A549 (cell line): Measurements from ENCODE around the gene PPP1R12B. TPM values are rescaled to one million over a fixed set of nuclear protein-coding genes. Genes with fewer than 3 reads are reported as not detected.

Source experiments
- ATAC-seq, 2 experiments: fragments of 200-7000 bp in 1 of 2; fragments of >200 bp in 1 of 2; cut with Nextera tagmentation in 1 of 2; cut with Tn5 transposase in 1 of 2; 3 replicates each; pipeline versions ENCODE4 v1.8.0 to v1.9.1; 2018 to 2020; ENCODE audit warnings: mild to moderate bottlenecking in 1 of 2, moderate library complexity in 1 of 2
- CTCF ChIA-PET: fragments of 300-600 bp; sonication (Branson Sonifier 250); formaldehyde crosslinking; extraction: SDS; loops from one replicate; lab custom pipeline; 2021; ENCODE audit warnings: antibody characterized with exemption, inconsistent platforms; lab: Yijun Ruan, JAX
- POLR2A ChIA-PET: fragments of 350-600 bp; formaldehyde crosslinking; extraction: SDS; loops from one replicate; lab custom pipeline; 2021; ENCODE audit warnings: antibody characterized with exemption, inconsistent platforms; lab: Yijun Ruan, JAX
- DNase-seq, 2 experiments: peaks; one replicate each; pipeline versions ENCODE4 v3.0.0 to v3.0.0-alpha.2; 2011 to 2016; ENCODE audit warnings: low read depth in 1 of 2, low spot score in 1 of 2
- FAIRE-seq: peaks from 2 replicates; lab custom pipeline; 2011; peaks lifted over from hg19 to GRCh38; lab: Jason Lieb, UNC
- H3K27ac ChIP-seq, 2 experiments: fragments of >200 bp; sonication (Bioruptor Twin); formaldehyde crosslinking; 3 replicates each; pipeline ENCODE4 v1.5.1; 2016 to 2017
- H3K4me1 ChIP-seq: fragments of >200 bp; sonication (Bioruptor Twin); formaldehyde crosslinking; 3 replicates; pipeline ENCODE4 v1.6.1; 2016
- H3K4me2 ChIP-seq: fragments of >200 bp; sonication (Bioruptor Twin); formaldehyde crosslinking; 3 replicates; pipeline ENCODE4 v1.6.1; 2016
- H3K4me3 ChIP-seq: fragments of >200 bp; sonication (Bioruptor Twin); formaldehyde crosslinking; 3 replicates; pipeline ENCODE4 v1.5.1; 2016
- H3K9me3 ChIP-seq: fragments of >200 bp; sonication (Bioruptor Twin); formaldehyde crosslinking; 3 replicates; pipeline ENCODE4 v1.6.1; 2016
- CBX2 ChIP-seq: fragments of 200-600 bp; sonication (generic); IDR thresholded peaks from 2 replicates; pipeline ENCODE4 v1.6.1; 2016; ENCODE audit warnings: low read depth, mild to moderate bottlenecking, borderline replicate concordance
- CBX8 ChIP-seq: fragments of 200-600 bp; sonication (generic); IDR thresholded peaks from 2 replicates; pipeline ENCODE4 v1.6.1; 2016
- CEBPB ChIP-seq, 2 experiments: fragments of >200 bp in 1 of 2; sonication (Bioruptor Twin) in 1 of 2; formaldehyde crosslinking in 1 of 2; IDR thresholded peaks; 2 replicates each; pipeline ENCODE4 v1.6.1; 2012 to 2016
- EP300 ChIP-seq, 2 experiments: fragments of >200 bp; sonication (Bioruptor Twin); formaldehyde crosslinking; IDR thresholded peaks; 2 replicates in 1 of 2; 3 replicates in 1 of 2; pipeline ENCODE4 v1.6.1; 2016 to 2017
- HDAC2 ChIP-seq: fragments of 200-600 bp; sonication (generic); IDR thresholded peaks from 2 replicates; pipeline ENCODE4 v1.6.1; 2016
- HEYL ChIP-seq: fragments of 250-450 bp; sonication (Bioruptor Pico); IDR thresholded peaks from 2 replicates; pipeline ENCODE4 v1.8.0; 2021; ENCODE audit warnings: mild to moderate bottlenecking, moderate library complexity
- HOXA7 ChIP-seq: fragments of 250-450 bp; sonication (Bioruptor Pico); IDR thresholded peaks from 2 replicates; pipeline ENCODE4 v1.5.0; 2020; ENCODE audit warnings: mild to moderate bottlenecking, moderate library complexity
- HOXB13 ChIP-seq: fragments of 250-450 bp; sonication (Bioruptor Pico); IDR thresholded peaks from 2 replicates; pipeline ENCODE4 v1.5.0; 2020; ENCODE audit warnings: low read depth, mild to moderate bottlenecking, moderate library complexity
- HOXB5 ChIP-seq: fragments of 250-450 bp; sonication (Bioruptor Pico); IDR thresholded peaks from 2 replicates; pipeline ENCODE4 v1.5.0; 2020; ENCODE audit warnings: mild to moderate bottlenecking, moderate library complexity
- JUN ChIP-seq, 2 experiments: fragments of >200 bp; sonication (Bioruptor Twin); formaldehyde crosslinking; IDR thresholded peaks; 2 replicates in 1 of 2; 3 replicates in 1 of 2; pipeline ENCODE4 v1.6.1; 2016 to 2017
- KDM1A ChIP-seq: fragments of 200-600 bp; sonication (generic); IDR thresholded peaks from 2 replicates; pipeline ENCODE4 v1.6.1; 2016; ENCODE audit warnings: low read depth, mild to moderate bottlenecking
- MYC ChIP-seq: IDR thresholded peaks from 2 replicates; pipeline ENCODE4 v1.6.1; 2012; ENCODE audit warnings: mild to moderate bottlenecking, inconsistent platforms, low read length, improper control_type of control experiment, borderline replicate concordance
- POLR2AphosphoS2 ChIP-seq: conservative IDR thresholded peaks from 2 replicates; pipeline ENCODE4 v1.6.1; 2012; ENCODE audit warnings: low read length, improper control_type of control experiment, inconsistent platforms
- TFCP2L1 ChIP-seq: fragments of 250-450 bp; sonication (Bioruptor Pico); IDR thresholded peaks from 2 replicates; pipeline ENCODE4 v1.5.0; 2021; ENCODE audit warnings: mild to moderate bottlenecking
- ZC3H11A ChIP-seq: fragments of 450-650 bp; IDR thresholded peaks from 2 replicates; pipeline ENCODE4 v1.6.1; 2014; ENCODE audit warnings: antibody characterized with exemption, mild to moderate bottlenecking
- ZFP36 ChIP-seq: fragments of 450-650 bp; IDR thresholded peaks from 2 replicates; pipeline ENCODE4 v1.6.1; 2014; ENCODE audit warnings: borderline replicate concordance; ENCODE audit not compliant: partially characterized antibody
- WGBS: methylation state at CpG from one replicate; pipeline ENCODE4 v1.1.6; 2017; ENCODE audit errors: missing lambda C conversion rate; 5-methylcytosine and 5-hydroxymethylcytosine counted together
- polyA plus RNA-seq, 4 experiments: library from polyadenylated mRNA; depleted of rRNA in 3 of 4; stranded (reverse); fragments of >200 nt; fragmentation: RNase III in 1 of 4; extraction: RNeasy Plus Mini Kit Qiagen cat#74134 plus additional on column Dnase treatment in 1 of 4; gene quantifications; 2 replicates in 3 of 4; 3 replicates in 1 of 4; pipeline ENCODE4 v1.2.3, GENCODE V29; 2011 to 2017
- TF ChIP-seq, protein P1 (sequence below): fragments of 150-350 bp; IDR thresholded peaks from 2 replicates; pipeline ENCODE4 v1.6.1; 2014; ENCODE audit warnings: low read depth, mild to moderate bottlenecking, low read length
- TF ChIP-seq, protein P2 (sequence below): fragments of >200 bp; sonication (Bioruptor Twin); formaldehyde crosslinking; IDR thresholded peaks from 3 replicates; pipeline ENCODE4 v1.5.1; 2016
- TF ChIP-seq, protein P3 (sequence below): fragments of >200 bp; sonication (Bioruptor Twin); formaldehyde crosslinking; IDR thresholded peaks from 2 replicates; pipeline ENCODE4 v1.6.1; 2016
- TF ChIP-seq, protein P4 (sequence below): IDR thresholded peaks from 2 replicates; pipeline ENCODE4 v1.6.1; 2012; ENCODE audit warnings: low read depth, borderline replicate concordance

The PPP1R12B gene
- polyA plus RNA-seq, 2 of the 4 experiments (the other 2 are of a cell fraction) = 3.3 to 12.1 TPM

DNA sequence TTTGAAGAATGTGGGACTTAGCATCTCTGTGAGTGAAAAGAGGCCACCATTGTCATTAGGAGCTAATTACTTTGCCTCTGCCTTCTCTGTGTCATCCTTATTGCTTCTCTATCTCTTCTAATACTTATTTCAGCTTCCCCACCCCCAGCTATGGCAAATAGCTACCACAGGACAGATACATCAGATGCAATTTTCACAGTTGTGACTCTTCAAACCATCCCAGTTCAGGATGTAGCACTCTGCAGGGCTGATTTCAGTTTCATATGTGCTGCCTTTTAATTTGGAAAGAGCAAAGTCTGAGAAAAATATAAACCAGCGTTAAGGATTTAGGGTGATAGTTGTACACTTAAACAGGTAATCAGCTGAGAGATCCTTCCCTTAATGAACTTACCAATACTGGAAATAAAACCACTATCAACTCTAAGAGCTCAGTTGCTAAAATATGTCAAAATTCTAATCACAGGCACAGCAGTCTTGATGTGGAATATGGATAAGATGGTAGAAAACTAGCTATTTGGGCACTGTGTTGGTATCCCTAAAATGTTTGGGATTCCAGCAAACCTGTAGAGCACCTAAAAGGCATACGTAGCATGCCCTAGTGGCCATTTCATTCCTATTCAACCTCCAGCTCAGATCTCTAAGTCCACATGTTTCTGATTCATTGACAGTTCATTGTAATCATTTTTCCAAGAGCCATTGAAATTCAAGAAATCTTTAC lies 213.4 kb downstream of the PPP1R12B start:
- Histone ChIP-seq H3K4me1 (0 out of 3 replicates have a peak, but pooled peaks cover 4% of the 10 kb centered on the region), H3K9me3 (no peaks in the 10 kb centered on the region), H3K4me3 (no peak overlapping the region), H3K4me2 (no peak overlapping the region), H3K27ac (no peak overlapping the region)
- 87% methylated on average over 2 of the region's 2 CpGs for WGBS
- TF ChIP-seq CBX2 (no peak), KDM1A (no peak), MYC (no peak), HOXB13 (CRISPR knock-in tag) (no peak), POLR2AphosphoS2 (no peak), HEYL (CRISPR knock-in tag) (no peak), EP300 (IDR thresholded peaks at IDR 0.05) (no peak), CBX8 (no peak), ZC3H11A (no peak), HOXB5 (CRISPR knock-in tag) (no peak), CEBPB (IDR thresholded peaks at IDR 0.05) (no peak), JUN (IDR thresholded peaks at IDR 0.05) (no peak), ZFP36 (no peak), HDAC2 (no peak), TFCP2L1 (CRISPR knock-in tag) (no peak)
- TF ChIP-seq, protein P1, sequence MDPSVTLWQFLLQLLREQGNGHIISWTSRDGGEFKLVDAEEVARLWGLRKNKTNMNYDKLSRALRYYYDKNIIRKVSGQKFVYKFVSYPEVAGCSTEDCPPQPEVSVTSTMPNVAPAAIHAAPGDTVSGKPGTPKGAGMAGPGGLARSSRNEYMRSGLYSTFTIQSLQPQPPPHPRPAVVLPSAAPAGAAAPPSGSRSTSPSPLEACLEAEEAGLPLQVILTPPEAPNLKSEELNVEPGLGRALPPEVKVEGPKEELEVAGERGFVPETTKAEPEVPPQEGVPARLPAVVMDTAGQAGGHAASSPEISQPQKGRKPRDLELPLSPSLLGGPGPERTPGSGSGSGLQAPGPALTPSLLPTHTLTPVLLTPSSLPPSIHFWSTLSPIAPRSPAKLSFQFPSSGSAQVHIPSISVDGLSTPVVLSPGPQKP = no peak
- TF ChIP-seq, protein P2, sequence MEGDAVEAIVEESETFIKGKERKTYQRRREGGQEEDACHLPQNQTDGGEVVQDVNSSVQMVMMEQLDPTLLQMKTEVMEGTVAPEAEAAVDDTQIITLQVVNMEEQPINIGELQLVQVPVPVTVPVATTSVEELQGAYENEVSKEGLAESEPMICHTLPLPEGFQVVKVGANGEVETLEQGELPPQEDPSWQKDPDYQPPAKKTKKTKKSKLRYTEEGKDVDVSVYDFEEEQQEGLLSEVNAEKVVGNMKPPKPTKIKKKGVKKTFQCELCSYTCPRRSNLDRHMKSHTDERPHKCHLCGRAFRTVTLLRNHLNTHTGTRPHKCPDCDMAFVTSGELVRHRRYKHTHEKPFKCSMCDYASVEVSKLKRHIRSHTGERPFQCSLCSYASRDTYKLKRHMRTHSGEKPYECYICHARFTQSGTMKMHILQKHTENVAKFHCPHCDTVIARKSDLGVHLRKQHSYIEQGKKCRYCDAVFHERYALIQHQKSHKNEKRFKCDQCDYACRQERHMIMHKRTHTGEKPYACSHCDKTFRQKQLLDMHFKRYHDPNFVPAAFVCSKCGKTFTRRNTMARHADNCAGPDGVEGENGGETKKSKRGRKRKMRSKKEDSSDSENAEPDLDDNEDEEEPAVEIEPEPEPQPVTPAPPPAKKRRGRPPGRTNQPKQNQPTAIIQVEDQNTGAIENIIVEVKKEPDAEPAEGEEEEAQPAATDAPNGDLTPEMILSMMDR = no peak
- TF ChIP-seq, protein P3, sequence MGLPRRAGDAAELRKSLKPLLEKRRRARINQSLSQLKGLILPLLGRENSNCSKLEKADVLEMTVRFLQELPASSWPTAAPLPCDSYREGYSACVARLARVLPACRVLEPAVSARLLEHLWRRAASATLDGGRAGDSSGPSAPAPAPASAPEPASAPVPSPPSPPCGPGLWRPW = no peak
- 0 out of 6 replicates have a peak, but pooled peaks of 1 of the 2 experiments have one; percentile 50 for ATAC-seq
- ChIA-PET CTCF (interaction anchor here (0.8 to 2.1 kb wide), 7 partner anchors 8 to 60 kb away, joined by 3 to 10 read pairs (median 3); no protein-coding TSS in a partner anchor), POLR2A (no interaction called here)
- FAIRE-seq = no peak
- DNase-seq = no peak

DNA sequence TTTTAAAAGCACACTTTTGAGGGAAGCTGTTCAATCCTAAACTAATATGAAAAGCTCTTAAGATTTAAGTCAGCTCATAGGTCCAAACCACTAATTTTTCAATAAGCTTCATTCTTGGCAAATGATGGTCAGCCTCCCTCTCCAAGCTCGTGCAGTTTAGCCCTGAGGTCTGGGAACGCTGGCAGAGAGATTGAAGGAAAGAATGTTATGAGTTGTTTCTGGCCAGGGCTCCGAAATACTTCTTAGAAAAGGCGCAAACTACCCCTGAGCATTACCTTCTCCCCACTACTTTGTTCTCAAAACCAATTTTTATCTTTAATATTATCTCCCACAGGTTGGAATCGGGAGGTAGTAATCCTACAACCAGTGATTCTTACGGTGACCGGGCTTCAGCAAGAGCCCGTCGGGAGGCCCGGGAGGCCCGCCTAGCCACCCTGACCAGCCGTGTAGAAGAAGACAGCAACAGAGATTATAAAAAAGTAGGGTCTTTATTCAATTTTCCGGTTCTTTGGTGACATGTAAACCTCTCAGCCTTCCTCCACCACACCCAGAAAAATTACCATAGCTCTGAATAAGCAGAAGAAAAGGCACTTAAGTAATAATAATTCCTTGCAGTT lies 214.1 kb downstream of the PPP1R12B start:
- ATAC-seq (no peak), FAIRE-seq (no peak), DNase-seq (no peak)
- Histone ChIP-seq H3K4me3 (no peak overlapping the region), H3K4me1 (0 out of 3 replicates have a peak, but pooled peaks cover 4% of the 10 kb centered on the region), H3K27ac (no peak overlapping the region), H3K9me3 (no peaks in the 10 kb centered on the region), H3K4me2 (no peak overlapping the region)
- no peak for TF ChIP-seq HOXA7 (CRISPR knock-in tag)
- TF ChIP-seq, protein P4, sequence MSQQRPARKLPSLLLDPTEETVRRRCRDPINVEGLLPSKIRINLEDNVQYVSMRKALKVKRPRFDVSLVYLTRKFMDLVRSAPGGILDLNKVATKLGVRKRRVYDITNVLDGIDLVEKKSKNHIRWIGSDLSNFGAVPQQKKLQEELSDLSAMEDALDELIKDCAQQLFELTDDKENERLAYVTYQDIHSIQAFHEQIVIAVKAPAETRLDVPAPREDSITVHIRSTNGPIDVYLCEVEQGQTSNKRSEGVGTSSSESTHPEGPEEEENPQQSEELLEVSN = no peak
- TF ChIP-seq, protein P1 = no peak
- ChIA-PET CTCF (interaction anchor here (0.9 to 2.1 kb wide), 5 partner anchors 9 to 61 kb away, joined by 3 to 10 read pairs (median 4); no protein-coding TSS in a partner anchor), POLR2A (no interaction called here)
- WGBS = 88% methylated on average over 13 of the region's 13 CpGs
